Effector CD4-positive, alpha-beta T cell (primary cell): Measurements from ENCODE around the gene SIX3.

Experiments used
- DNase-seq: peaks from one replicate; pipeline ENCODE4 v3.0.0-alpha.2; 2020

The SIX3 gene

DNA sequence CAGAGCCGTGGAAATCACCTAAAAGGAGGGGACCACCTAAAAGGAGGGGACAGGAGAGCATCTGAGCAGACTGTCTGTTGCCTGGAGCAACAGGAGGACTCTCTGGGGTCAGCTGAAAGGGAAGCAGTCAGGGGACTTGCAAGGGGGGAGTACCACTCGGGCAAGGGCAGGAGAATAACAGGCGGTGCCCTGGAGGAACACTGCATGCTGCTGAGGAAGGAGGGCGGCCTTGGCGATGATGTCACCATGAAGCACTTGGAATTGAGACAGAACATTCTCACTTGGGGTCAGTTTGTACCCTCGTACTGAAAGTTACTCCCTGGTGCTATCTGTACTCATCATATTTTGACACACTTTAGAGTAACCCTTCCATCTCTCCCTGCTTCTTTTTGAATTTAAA lies 18.4 kb downstream of the SIX3 start:
- DNase-seq = no peak

DNA sequence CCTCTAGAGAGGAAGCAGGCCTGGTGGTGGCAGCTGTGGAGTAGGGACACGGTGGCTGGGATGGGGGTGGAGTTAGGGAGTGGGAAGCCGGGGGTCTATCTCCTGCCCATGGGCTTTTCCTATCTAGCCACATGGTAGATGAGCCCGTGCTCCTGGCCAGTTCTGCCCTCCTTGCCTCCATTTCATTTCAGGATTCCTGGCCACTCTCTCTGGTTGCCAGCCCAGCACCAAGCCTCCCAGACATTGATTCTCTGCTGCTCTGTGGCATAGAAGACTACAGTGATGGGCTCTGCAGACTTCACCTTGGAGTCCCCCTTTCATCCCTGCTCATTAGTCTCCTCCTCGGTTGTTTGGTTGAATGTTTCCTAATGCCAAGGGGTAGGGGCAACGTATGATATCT lies 19.4 kb downstream of the SIX3 start:
- no peak for DNase-seq

DNA sequence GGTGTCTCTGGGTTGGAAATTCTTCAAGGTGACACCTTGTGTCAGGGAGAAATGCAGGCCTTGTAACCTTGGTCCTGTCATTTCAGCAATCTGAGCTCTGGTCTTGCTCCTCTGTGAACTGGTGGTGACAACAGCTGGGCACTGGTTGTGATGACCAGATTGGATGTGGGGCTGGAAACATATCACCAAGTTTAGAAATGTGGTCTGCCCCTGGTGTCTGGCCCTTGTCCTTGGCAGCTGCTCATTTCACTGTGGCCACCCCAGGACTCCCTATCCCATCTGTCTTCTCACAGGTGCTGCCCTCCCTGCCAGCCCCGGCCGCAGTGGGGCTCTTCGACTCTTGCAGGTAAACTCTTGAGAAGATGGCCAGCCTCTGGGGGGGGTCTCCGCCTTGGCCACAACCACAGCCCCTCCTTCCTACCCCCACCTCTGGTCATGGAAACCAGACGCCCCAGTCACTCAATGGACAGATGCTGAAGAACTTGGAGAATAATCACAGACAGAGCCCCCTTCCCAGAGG lies 20.7 kb downstream of the SIX3 start:
- no peak for DNase-seq

DNA sequence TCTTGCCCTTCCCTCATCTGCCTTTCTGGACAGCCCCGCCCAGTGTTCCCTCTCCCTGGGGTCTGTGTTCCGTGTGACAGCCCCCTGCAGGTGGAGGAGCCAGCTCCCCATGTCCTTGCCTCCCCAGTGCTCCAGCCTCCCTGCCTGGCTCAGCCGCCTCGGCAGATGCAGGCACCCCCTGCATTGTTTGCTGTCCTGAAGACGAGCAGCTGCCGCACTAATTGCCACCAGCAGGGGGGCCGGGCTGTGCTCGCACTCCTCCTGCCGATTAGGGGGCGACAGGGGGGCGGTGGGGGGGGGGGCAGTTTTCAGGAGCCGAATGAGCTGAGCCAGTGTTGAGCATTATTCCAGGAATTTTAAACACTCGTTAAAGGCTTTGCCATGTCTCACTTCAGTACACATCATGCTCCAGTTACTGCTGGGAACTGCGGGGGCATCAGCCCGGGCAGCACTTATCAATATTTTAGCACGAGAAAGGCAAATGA lies 23.3 kb downstream of the SIX3 start:
- no peak for DNase-seq

DNA sequence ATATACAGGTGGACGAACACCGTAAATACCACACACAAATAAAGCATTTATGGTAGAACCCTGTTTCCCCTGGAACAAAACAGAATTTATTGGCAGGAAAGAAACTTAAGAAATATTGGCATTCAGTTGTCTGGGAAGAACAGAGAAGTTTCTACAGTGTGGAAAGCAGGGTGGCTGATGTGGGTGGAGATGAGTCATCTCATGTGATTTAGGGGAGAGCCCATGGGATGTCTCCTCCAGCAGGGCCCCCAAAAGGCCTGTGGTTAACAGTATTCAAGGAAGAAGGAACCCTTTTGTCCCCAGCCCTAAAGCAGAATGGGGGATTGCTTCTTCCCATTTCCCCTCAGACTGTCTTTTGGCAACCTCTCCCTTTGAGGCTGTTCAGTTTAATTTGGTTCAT lies 24.2 kb downstream of the SIX3 start:
- no peak for DNase-seq

DNA sequence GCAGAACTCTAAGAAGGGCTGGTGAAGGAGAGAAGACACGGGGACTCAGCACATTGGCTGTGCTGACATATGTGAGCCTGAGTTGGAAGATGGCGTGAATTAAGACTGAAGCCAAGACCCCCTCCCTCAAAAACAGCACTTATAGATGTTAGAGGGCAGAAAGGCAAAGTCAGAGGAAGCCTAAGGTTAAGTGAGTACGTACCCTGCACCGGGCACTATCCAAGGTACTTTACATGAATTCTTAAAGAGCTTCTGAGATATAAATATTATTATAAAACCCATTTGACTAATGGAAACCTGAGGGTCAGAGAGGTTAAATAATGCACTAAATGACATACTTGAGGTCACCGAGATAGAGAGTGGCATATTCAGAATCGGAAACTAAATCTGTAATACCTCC lies 25.6 kb downstream of the SIX3 start:
- no peak for DNase-seq

DNA sequence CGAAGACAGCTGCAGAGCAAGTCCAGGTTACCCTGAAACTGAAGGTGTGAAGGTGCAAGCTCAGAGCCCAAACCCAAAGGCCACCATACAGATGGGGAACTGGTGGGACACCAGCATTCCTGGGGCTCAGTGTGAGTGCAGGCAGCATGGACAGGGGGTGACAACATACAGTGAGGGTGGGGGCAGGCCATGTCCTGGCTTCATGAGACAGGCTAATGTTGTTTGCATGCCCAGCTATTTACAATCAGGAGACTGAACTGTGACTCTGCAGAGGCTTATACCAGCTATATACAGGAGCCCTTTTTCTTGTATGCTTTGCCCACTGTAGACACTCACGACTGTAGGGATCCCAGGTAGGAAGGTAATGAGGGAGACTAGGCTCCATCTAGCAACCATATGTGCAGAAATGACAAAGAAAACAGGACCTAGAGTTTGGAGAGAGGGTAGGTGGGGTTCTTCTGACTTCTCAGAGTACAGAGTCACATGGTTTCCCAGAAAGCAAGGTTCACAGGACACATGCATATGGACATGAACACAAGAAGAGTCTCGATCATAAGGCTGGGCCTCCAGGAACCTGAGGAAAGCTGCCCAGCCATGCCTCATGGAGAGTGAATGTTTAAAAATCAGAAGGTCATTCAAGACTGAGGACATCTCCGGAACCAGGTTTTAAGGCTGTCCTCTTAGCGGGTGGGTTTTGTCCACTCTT lies 26.4 kb downstream of the SIX3 start:
- DNase-seq = no peak

DNA sequence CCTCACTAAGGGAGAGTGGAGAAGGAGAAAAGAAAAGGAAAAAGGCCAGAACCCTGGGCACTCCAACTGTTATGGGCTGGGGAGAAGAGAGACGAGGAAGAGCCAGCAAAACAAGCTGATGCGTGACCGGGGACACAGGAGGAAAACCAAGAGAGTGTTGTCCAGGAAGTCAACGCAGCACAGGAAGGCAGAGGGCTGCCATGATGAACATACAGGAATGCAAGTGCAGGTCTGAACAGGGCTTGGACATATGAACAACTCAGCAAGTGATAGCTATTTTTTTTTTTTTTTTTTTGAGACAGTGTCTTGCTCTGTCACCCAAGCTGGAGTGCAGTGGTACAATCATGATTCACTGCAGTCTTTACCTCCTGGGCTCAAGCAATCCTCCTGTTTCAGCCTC lies 28.4 kb downstream of the SIX3 start:
- no peak for DNase-seq

DNA sequence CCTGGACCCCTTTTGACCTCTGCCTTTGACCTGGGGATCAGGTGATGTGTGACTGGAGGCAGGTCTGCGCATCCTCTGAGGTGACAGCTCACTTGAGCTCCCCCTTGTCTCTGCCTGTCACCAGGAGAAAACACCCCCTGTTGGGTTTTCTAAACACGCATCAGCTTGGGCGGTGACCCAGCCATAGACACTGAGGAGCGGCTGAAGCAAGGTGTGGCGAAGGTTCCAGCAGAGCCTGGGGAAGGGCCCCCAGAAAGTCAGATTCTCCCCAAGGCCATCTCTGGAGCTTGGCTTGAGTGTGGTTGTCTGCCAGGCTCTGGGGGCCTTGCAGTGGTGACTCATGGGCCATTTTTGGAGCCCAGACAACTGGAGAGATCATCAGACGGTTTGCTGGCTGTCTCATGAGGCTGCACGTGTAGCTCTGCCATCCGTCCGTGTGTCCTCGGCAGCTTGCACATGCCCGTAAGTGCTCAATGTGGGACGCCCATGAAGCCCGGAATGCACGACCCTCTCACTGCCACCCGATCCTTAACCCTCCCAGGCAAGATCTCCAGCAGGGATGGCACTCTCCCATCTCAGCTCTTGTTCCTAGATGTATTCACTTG lies 29.4 kb downstream of the SIX3 start:
- DNase-seq = no peak

DNA sequence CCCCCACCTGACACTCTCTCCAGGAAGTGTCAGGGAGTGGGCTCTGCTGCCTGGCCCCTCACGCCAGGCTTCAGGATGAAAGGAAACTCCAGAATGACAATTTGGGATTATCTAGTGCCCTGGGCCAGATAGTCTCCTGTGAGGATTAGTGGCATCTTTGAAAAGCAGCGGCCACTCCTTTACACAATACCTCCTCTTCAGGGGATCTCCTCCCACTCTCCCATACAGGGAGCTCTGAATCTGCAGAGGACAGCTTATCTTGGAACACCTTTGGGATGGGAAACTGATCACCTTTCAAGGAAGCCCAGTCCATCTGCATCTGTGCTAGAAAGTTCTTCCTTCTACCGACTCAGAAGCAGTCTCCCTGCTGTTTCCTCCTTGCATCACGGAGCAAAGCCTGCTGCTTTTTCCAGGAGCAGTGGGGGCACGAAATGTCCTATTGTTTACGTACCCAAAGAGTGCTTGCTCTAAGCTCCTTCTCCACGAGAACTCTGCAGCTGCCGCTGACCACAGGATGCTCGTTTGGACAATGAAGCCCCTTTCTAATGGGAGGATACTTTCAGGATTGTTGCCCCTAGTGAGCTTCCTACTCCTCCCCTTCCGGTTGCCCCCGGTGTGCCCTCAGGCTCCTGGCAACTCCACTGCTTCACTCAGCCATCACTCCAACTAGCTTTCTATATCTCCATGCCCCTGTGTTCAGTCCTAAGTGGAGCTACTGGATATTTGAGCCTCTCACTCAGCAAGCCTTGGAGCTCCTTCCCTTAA lies 31.5 kb downstream of the SIX3 start:
- DNase-seq = no peak

DNA sequence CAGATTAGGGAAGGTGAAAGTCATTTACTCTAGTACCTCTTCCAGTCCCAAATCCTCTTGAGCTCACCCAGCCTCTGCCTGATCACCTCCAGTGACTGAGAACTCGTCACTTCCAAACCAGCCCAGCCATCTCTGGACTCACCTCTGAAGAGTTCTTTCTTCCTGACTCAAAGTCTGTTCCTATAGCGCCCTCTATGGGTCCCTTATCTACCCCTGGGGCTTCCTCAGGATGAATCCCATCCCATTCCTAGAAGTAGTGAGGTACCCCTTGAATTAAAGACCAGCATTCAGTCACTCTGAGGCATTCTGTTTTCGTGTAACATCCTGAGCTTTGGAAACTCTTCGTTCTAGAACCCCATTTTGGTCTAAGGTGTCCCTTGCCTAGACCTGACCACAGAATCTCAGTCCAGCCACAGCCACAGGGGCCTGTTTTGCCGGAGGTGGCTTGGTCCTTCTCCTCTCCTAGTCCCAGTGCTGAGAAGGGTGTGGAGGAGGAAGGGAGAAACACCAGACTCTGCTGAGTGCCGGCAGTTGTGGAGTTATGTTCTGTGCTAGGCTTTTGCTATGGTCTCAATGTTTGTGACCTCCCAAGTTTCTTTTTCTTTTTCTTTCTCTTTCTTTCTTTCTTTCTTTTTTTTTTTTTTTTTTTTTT lies 32.7 kb downstream of the SIX3 start:
- DNase-seq = no peak

DNA sequence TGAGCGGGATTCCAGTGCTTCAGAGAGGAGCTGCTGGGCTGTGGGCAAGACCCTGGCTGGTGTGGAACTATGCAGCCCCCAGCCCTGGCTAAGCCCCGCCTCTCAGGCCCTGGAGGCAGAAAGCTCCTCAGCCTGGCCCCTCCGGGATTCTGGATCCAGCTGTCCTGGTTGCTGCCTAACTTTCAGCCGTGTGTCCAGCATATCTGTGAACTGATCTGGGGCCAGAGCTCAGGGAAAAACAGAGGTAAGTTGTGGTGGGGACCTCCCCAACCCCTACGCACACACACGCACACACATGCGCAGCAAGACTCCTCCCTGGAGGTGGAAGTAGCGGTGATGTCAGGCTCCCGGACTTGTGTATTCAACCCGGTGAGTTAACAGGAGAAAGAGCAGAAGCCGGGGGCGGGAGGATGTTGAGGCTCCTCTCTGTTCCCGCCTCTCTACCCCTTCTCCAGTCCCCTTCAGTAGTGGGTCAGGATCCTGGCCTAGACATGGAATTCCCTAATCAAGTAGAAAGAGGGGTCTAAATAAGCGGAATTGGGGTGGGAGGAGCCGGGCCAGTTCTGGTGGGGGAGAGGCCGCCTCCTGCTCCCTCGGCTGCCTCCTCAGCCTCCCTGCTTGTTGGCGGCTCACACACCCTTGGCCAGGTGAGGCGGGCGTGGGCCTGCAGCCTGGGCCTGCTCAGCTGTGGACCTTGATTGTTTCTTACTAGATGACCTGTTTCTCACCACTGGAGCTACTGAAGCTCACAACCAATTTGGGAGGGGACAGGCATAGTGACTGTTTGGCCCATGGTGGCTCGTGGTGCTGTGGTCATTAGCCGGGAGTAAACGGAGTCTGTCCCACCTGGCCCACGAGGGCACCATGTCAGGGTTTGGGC lies 34.3 kb downstream of the SIX3 start:
- DNase-seq = no peak

DNA sequence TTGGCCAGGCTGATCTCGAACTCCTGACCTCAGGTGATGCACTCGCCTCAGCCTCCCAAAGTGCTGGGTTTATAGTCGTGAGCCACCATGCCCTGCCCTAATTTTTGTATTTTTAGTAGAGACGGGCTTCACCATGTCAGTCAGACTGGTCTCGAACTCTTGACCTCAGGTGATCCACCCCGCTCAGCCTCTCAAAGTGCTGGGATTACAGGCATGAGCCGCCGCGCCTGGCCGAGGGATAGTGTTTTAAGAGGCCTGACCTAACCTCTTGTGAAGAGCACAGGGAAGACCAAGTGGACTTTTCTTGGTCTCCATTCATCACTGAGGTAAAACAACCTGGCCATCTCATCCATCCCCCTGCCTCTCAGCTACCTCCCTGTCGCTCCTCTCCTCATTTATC lies 38.1 kb downstream of the SIX3 start:
- DNase-seq = no peak

DNA sequence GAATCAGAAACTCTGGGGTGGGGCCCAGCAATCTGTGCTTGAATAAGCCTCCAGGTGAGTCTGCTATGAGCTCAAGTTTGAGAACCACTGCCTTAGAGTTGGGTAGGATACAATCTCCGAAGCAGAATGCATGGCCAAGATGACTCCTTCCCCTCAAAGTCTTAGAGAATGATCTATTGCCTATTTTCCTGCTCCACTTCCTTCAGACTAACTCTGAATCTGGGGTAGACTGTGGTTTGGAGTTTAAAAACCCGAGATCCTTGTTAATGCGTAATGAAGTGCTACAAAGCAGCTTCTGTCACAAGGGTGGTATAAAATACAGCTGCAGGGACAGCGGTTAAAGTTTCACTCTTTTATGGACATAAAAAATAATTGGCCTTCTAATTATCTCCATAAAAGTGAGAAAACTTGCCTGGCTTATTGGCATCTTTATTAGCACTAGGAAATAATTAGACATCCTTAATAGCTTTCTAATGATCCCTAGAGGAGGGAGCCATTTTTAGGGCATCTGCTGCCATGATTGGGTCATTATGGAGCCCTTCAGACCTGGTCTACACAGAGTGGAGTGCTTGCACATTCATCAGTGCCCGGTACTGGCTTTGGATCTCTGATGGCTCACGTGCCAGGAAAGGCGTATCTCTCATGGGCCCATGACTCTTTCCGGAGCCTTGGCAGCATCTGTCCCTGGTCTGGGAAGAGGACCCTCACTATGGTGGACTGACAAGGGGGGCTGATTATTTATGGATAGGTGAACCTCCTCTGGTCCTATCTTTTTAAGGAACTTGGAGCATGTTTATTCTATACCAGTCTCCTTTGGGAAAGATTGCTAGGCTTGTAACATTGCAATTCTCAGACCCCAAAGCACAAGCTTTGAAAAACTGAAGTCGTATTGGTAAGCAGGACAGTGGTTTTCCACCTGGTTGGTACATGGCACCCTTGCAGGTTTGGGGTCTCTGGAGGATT lies 39.5 kb downstream of the SIX3 start:
- DNase-seq = no peak

DNA sequence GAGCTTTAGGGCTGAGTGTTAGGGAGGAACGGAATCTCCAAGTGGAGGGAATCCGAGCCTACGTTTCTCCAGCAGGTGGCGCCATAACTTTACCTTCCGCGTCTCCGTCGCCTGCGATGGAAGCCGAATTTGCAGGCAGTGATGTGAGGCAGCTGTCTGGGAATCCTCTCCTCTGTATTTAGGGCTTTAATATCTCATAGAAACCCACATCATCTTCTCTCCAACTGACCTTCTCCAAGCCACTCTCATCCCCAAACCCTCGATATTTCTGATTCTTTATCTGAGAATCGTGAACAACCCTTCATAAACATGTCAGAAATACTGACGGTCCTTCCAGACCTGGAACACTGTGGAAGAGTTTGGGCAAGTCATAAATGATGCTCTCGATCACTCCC lies 40.2 kb downstream of the SIX3 start:
- DNase-seq = peak; percentile 51

DNA sequence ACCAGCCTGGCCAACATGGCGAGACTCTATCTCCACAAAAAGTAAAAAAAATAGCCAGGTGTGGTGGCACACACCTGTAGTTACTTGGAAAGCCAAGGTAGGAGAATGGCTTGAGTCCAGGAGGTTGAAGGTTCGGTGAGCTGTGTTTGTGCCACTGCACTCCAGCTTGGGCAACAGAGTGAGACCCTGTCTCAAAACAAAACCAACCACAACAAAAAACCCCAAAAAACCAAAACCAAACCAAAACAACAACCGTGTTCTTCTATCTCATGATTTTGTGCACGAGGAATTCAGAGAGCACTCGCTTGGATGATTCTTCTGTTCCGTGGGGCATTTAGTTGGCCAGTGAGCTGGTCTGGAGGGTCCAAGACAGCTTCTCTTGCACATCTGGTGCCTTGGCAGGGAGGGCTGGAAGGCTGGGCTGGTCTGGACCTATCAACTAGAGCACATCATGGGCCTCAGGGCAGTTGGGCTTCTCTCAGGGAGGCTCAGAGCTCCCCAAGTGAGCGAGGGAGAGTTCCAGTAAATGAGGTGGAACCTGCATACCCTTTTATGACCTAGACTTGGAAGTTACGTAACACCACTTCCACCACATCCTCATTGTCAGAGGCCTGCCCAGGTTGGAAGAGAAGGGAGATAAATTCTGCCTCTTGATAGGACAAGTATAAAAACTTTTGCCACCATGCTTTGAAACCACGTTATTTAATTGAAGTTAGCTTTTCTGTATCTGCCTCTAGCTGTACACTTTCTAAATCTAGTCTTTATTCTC lies 42.5 kb downstream of the SIX3 start:
- DNase-seq = no peak

DNA sequence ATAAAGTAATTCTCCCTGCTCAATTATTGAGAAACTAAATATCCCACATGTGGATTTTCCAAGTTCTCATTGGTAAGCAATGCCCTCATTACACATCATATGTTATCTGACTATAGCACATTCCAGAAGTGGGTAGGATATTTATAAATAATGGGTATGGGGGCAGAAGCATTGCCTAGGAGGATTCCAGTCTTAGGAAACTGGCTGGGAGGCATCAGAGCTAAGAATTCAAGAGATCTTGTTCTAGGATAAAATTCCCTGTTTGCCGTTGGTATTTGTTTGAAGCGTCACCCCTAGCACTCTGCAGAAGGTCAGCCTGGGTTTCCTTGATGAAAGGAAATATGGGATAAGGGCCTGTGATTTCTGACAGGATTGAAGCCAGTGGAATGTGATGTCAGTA lies 47.7 kb downstream of the SIX3 start:
- DNase-seq = no peak

DNA sequence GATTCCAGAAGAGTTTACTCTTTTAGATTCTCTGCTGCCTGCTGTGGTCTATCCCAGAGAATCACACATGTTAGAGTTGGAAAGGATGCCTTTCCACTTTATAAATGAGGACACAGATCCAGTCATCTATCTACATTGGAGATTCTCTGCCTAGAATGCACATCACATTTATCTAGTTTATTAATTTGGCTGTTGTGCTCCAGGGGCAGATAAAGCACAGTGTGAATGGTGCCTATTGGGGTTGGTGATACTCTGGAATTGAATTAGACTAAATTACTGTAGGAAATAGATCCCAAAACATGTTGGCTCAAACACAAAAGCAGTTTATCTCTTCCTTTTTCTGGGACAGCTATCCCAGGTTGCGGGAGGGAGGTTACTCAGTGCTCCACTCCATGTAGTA lies 52.9 kb downstream of the SIX3 start:
- DNase-seq = no peak
